H1 (cell line): ENCODE measurements around the gene TMED8. TPM values are rescaled to one million over a fixed set of nuclear protein-coding genes. Genes with fewer than 3 reads are reported as not detected.

Source experiments
- CTCF ChIA-PET: fragments of 300-600 bp; sonication (Branson Sonifier 250); formaldehyde crosslinking; loops from one replicate; lab custom pipeline; 2021; ENCODE audit not compliant: partially characterized antibody; lab: Charles Lee
- POLR2A ChIA-PET: fragments of 300-600 bp; sonication (Branson Sonifier 250); formaldehyde crosslinking; loops from one replicate; lab custom pipeline; 2021; ENCODE audit warnings: inconsistent platforms; ENCODE audit not compliant: partially characterized antibody; lab: Charles Lee
- DNase-seq, 2 experiments: peaks; one replicate each; pipeline versions ENCODE4 v3.0.0 to v3.0.0-alpha.2; 2010 to 2022; ENCODE audit warnings: low spot score in 2 of 2, low read depth in 1 of 2, mixed read lengths in 1 of 2
- FAIRE-seq: peaks from 2 replicates; lab custom pipeline; 2011; peaks lifted over from hg19 to GRCh38; lab: Jason Lieb, UNC
- H2AFZ ChIP-seq: 2 replicates; pipeline ENCODE4 v1.8.1; 2012; ENCODE audit warnings: low read length, inconsistent platforms
- H2AK5ac ChIP-seq: 2 replicates; pipeline ENCODE4 v1.6.1; 2013; ENCODE audit warnings: low read depth, low read length
- H2BK120ac ChIP-seq: replicated peaks from 2 replicates; pipeline ENCODE3; 2013; ENCODE audit warnings: low read depth, low read length, inconsistent platforms
- H2BK12ac ChIP-seq: 2 replicates; pipeline ENCODE4 v1.6.1; 2013; ENCODE audit warnings: low read depth, low read length
- H2BK15ac ChIP-seq: 2 replicates; pipeline ENCODE4 v1.6.1; 2013; ENCODE audit warnings: low read length
- H2BK20ac ChIP-seq: 2 replicates; pipeline ENCODE4 v1.6.1; 2013; ENCODE audit warnings: low read length
- H2BK5ac ChIP-seq: 2 replicates; pipeline ENCODE4 v1.6.1; 2013; ENCODE audit warnings: low read depth, low read length
- H3K14ac ChIP-seq: 2 replicates; pipeline ENCODE4 v1.6.1; 2013; ENCODE audit warnings: inconsistent platforms; ENCODE audit not compliant: insufficient read length
- H3K18ac ChIP-seq: 2 replicates; pipeline ENCODE4 v1.6.1; 2013; ENCODE audit warnings: low read length; ENCODE audit errors: extremely low read depth
- H3K23ac ChIP-seq: 2 replicates; pipeline ENCODE4 v1.6.1; 2013; ENCODE audit warnings: inconsistent platforms; ENCODE audit not compliant: insufficient read length
- H3K23me2 ChIP-seq: 2 replicates; pipeline ENCODE4 v1.6.1; 2013; ENCODE audit warnings: low read depth, low read length
- H3K27ac ChIP-seq: 2 replicates; pipeline ENCODE4 v1.6.1; 2011; ENCODE audit warnings: low read depth, low read length, inconsistent platforms
- H3K27me3 ChIP-seq, 4 experiments: replicated peaks in 1 of 4; 1 replicate in 1 of 4; 2 replicates in 3 of 4; pipeline versions ENCODE4 v1.6.1 to v1.8.1; 2011 to 2013; ENCODE audit warnings: low read length in 3 of 4, mild to moderate bottlenecking in 3 of 4, inconsistent platforms in 2 of 4, mixed read lengths in 2 of 4, moderate library complexity in 1 of 4; ENCODE audit not compliant: control insufficient read depth in 3 of 4, insufficient read depth in 3 of 4; ENCODE audit errors: extremely low read depth in 1 of 4
- H3K36me3 ChIP-seq, 4 experiments: 2 replicates each; pipeline versions ENCODE4 v1.6.1 to v1.8.1; 2011 to 2013; ENCODE audit warnings: mild to moderate bottlenecking in 4 of 4, low read length in 3 of 4, moderate library complexity in 2 of 4, control low read depth in 1 of 4, inconsistent platforms in 1 of 4; ENCODE audit not compliant: insufficient read depth in 4 of 4, control insufficient read depth in 2 of 4
- H3K4ac ChIP-seq: replicated peaks from 2 replicates; pipeline ENCODE3; 2013; ENCODE audit warnings: low read length, low read depth, mixed read lengths, inconsistent platforms; ENCODE audit not compliant: insufficient read length
- H3K4me1 ChIP-seq, 4 experiments: replicated peaks in 1 of 4; 1 replicate in 1 of 4; 2 replicates in 3 of 4; pipeline versions ENCODE4 v1.6.1 to v1.8.1; 2011 to 2013; ENCODE audit warnings: low read length in 3 of 4, inconsistent platforms in 2 of 4, mixed read lengths in 1 of 4; ENCODE audit not compliant: insufficient read depth in 4 of 4, control insufficient read depth in 3 of 4
- H3K4me2 ChIP-seq, 2 experiments: 2 replicates each; pipeline versions ENCODE4 v1.6.1 to v1.8.1; 2011 to 2013; ENCODE audit warnings: low read depth in 2 of 2, low read length in 2 of 2, control low read depth in 1 of 2, inconsistent platforms in 1 of 2, mild to moderate bottlenecking in 1 of 2; ENCODE audit not compliant: insufficient read depth in 1 of 2
- H3K4me3 ChIP-seq, 4 experiments: fragments of 200-600, 300-600 bp in 1 of 4; sonication (generic), shearing (Covaris generic), sonication (Bioruptor Twin) in 1 of 4; 2 replicates each; pipeline versions ENCODE4 v1.5.1 to v1.8.1; 2011 to 2016; ENCODE audit warnings: low read length in 4 of 4, low read depth in 3 of 4, control low read depth in 2 of 4, inconsistent platforms in 2 of 4, mild to moderate bottlenecking in 2 of 4, mixed read lengths in 1 of 4, moderate library complexity in 1 of 4; ENCODE audit not compliant: insufficient read depth in 2 of 4; ENCODE audit errors: extremely low read depth in 1 of 4
- H3K56ac ChIP-seq: replicated peaks from 2 replicates; pipeline ENCODE3; 2013; ENCODE audit warnings: low read depth, mild to moderate bottlenecking, mixed read lengths, low read length, inconsistent platforms; ENCODE audit not compliant: insufficient read length
- H3K79me1 ChIP-seq: 2 replicates; pipeline ENCODE4 v1.6.1; 2013; ENCODE audit warnings: low read depth, low read length, control low read depth
- H3K79me2 ChIP-seq, 2 experiments: 2 replicates each; pipeline versions ENCODE4 v1.6.1 to v1.8.1; 2012 to 2013; ENCODE audit warnings: low read length in 2 of 2, mild to moderate bottlenecking in 2 of 2, inconsistent platforms in 1 of 2; ENCODE audit not compliant: insufficient read depth in 2 of 2, control insufficient read depth in 1 of 2
- H3K9ac ChIP-seq, 4 experiments: replicated peaks in 1 of 4; 1 replicate in 1 of 4; 2 replicates in 3 of 4; pipeline versions ENCODE4 v1.6.1 to v1.8.1; 2011 to 2013; ENCODE audit warnings: low read depth in 3 of 4, low read length in 3 of 4, control low read depth in 2 of 4, mild to moderate bottlenecking in 2 of 4, moderate library complexity in 2 of 4, inconsistent platforms in 1 of 4; ENCODE audit errors: extremely low read depth in 1 of 4
- H3K9me3 ChIP-seq, 2 experiments: 2 replicates each; pipeline versions ENCODE4 v1.6.1 to v1.8.1; 2012 to 2013; ENCODE audit warnings: mild to moderate bottlenecking in 2 of 2, moderate library complexity in 2 of 2, control low read depth in 1 of 2, inconsistent platforms in 1 of 2, low read depth in 1 of 2, low read length in 1 of 2, mixed read lengths in 1 of 2; ENCODE audit not compliant: insufficient read depth in 2 of 2
- H4K20me1 ChIP-seq, 2 experiments: replicated peaks in 1 of 2; 2 replicates each; pipeline versions ENCODE3 to v1.8.1; 2011 to 2013; ENCODE audit warnings: inconsistent platforms in 2 of 2, low read length in 2 of 2, mild to moderate bottlenecking in 1 of 2; ENCODE audit not compliant: insufficient read depth in 2 of 2, control insufficient read depth in 1 of 2
- H4K5ac ChIP-seq: 2 replicates; pipeline ENCODE4 v1.6.1; 2013; ENCODE audit warnings: low read length, low read depth, mixed read lengths, inconsistent platforms; ENCODE audit not compliant: insufficient read length
- H4K8ac ChIP-seq: 2 replicates; pipeline ENCODE4 v1.8.0; 2013; ENCODE audit warnings: mild to moderate bottlenecking, moderate library complexity, low read length, inconsistent platforms; ENCODE audit not compliant: insufficient read depth; ENCODE audit errors: extremely low read depth
- H4K91ac ChIP-seq: replicated peaks from 2 replicates; pipeline ENCODE3; 2013; ENCODE audit warnings: low read length, mixed read lengths, inconsistent platforms; ENCODE audit not compliant: insufficient read length
- HDAC6 ChIP-seq: IDR thresholded peaks from one replicate; pipeline ENCODE4 v1.7.1; 2012; ENCODE audit warnings: low read depth, mild to moderate bottlenecking, inconsistent platforms, low read length, moderate library complexity
- TAF1 ChIP-seq: IDR thresholded peaks from 2 replicates; pipeline ENCODE4 v1.6.1; 2011; ENCODE audit warnings: mild to moderate bottlenecking, low read depth, low read length
- WGBS, 2 experiments: shearing (Covaris generic) in 1 of 2; methylation state at CpG; one replicate each; pipeline versions ENCODE4 v1.1.6 to v1.1.7; 2013 to 2015; ENCODE audit warnings: low lambda C conversion rate in 2 of 2, mixed read lengths in 2 of 2, inconsistent platforms in 1 of 2, low coverage in 1 of 2, missing lambda C conversion rate in 1 of 2; ENCODE audit not compliant: insufficient replicate concordance in 2 of 2, insufficient coverage in 1 of 2, insufficient read length in 1 of 2; ENCODE audit errors: extremely low coverage in 1 of 2, missing lambda C conversion rate in 1 of 2; 5-methylcytosine and 5-hydroxymethylcytosine counted together
- polyA plus RNA-seq, 7 experiments: library from polyadenylated mRNA; depleted of rRNA in 3 of 7; stranded (reverse) in 5 of 7; unstranded in 2 of 7; fragments of >200 nt in 5 of 7; fragments of 200-250 nt in 2 of 7; gene quantifications; 1 replicate in 5 of 7; 2 replicates in 1 of 7; 4 replicates in 1 of 7; pipeline versions ENCODE4 v1.2.1 to v1.2.3, GENCODE V29; 2011 to 2013; ENCODE audit warnings: missing spikeins in 2 of 7, mixed read lengths in 2 of 7
- total RNA-seq: library from RNA; stranded (reverse); fragmentation: NEBNext Ultra II Directional; extraction: Animal tissue kit (Norgen Biotek cat#: 25700); gene quantifications from 2 replicates; pipeline ENCODE4 v1.2.1, GENCODE V29; 2021

Gene TMED8
- total and polyA plus RNA-seq, 2 of the 8 experiments (the other 6 are each of a cell fraction or from before 2014, with no cell fraction given): 5.5 to 13.4 TPM

DNA sequence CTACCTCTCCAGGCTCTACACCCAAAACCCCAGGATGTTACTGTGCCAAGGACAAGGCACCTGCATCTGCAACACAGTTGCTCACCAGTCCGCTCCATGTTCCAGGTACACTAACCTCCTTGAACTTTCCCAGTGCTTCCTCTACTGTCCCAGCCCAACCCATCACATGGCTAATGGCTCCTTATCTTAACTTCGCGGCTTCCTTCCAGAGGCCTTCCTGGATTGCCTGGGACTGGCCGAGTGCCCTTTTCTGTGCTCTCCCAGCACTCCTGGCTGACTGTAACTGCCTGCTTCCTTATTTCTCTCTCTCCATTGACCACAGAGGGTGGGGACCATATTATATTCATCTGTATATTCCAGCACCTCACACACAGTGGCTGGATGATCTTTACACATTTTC is 77.1 kb downstream of the TMED8 start:
- Histone ChIP-seq H3K23me2 (no peaks in the 10 kb centered on the region), H4K91ac (no peak overlapping the region), H3K9me3 (no peaks in the 10 kb centered on the region), H2BK12ac (no peak overlapping the region), H2BK120ac (no peak overlapping the region), H3K4ac (no peak overlapping the region), H4K5ac (no peak overlapping the region), H4K8ac (no peak overlapping the region), H3K27me3 (no peaks in the 10 kb centered on the region), H2BK5ac (no peak overlapping the region), H2AK5ac (no peak overlapping the region), H3K9ac (no peak overlapping the region), H2BK20ac (no peak overlapping the region), H3K14ac (no peak overlapping the region), H2AFZ (no peak overlapping the region), H3K79me1 (no peaks in the 10 kb centered on the region; the same call in 1 of the 2 replicates), H3K18ac (no peak overlapping the region), H4K20me1 (peaks cover 0 to 3% of the 10 kb centered on the region in 2 experiments), H3K79me2 (no peaks in the 10 kb centered on the region), H3K36me3 (peaks cover 0 to 9% (median 4%) of the 10 kb centered on the region in 4 experiments; a peak in 4 of 8 replicates), H3K27ac (no peak overlapping the region), H2BK15ac (no peak overlapping the region), H3K4me2 (no peak overlapping the region), H3K4me3 (no peak overlapping the region), H3K4me1 (peaks cover 0 to 5% (median 0%) of the 10 kb centered on the region in 4 experiments; a peak in 1 of 7 replicates), H3K56ac (no peak overlapping the region), H3K23ac (no peak overlapping the region)
- DNase-seq (no peak), FAIRE-seq (no peak)
- 96% methylated on average over 4 of the region's 4 CpGs; no CpG with 5 or more reads in 1 of the 2 experiments for WGBS, 2 experiments
- CTCF ChIA-PET: interaction anchor here (0.9 to 22.3 kb wide), 8 partner anchors 10 to 250 kb away, joined by 3 to 353 read pairs (median 6); no protein-coding TSS in a partner anchor
- POLR2A ChIA-PET: no interaction called here
- no peak for TF ChIP-seq HDAC6
- TF ChIP-seq TAF1: no peak
